Stimulated activated CD8-positive, alpha-beta memory T cell treated with anti-CD3 and anti-CD28 coated beads, Interleukin-15, amount 100 ng/mL, for 48 hours (primary cell): ENCODE data around the gene TSFM.

Experiments
- DNase-seq, 2 donors: peaks; one replicate each; pipeline ENCODE4 v3.0.0-alpha.2; 2020; ENCODE audit warnings: low read depth in 2 of 2

TSFM gene

DNA sequence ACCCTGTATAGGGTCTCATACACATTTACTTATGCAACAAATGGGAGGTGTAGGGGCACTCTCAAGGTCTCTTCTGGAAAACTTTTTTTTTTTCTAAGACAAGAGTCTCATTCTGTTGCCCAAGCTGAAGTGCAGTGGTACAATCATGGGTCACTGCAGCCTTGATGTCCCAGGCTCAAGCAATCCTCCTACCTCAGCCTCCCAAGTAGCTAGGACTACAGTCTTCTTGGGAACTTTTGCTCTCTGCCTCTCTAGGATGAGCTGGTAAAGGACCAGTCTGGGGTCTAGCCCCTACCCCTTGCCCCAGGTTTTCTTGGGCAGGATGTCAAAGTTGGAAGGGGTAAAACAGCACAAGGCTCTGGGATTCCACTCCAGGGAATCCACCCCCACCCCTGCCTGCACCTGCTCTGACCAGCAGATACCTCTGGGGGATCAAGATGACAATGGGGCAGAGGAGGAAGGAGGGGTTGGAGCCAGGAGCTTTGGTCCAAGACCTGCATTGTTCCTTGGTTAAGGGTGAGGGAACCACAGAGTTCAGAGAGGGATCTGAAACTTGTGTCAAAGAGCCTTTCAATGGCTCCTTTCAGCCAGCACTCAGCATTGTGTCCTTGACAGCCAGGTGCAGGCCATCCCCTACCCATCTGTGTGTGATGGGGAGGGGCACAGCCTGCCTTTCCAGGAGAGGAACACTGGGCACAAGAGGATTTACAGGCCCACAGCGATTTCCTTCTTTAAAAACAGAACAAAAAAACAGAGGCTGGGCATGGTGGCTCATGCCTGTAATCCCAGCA is 51.7 kb downstream of the TSFM start:
- no peak for DNase-seq

GRCh38 chr12:57835366-57836288 is 53.0 kb downstream of the TSFM start:
- DNase-seq = no peak

- DNase-seq = no peak
Observed at GRCh38 chr12:57836442-57837375, 54.1 kb downstream of the TSFM start.

GRCh38 chr12:57837864-57838562 is 55.4 kb downstream of the TSFM start:
- DNase-seq = no peak

DNA sequence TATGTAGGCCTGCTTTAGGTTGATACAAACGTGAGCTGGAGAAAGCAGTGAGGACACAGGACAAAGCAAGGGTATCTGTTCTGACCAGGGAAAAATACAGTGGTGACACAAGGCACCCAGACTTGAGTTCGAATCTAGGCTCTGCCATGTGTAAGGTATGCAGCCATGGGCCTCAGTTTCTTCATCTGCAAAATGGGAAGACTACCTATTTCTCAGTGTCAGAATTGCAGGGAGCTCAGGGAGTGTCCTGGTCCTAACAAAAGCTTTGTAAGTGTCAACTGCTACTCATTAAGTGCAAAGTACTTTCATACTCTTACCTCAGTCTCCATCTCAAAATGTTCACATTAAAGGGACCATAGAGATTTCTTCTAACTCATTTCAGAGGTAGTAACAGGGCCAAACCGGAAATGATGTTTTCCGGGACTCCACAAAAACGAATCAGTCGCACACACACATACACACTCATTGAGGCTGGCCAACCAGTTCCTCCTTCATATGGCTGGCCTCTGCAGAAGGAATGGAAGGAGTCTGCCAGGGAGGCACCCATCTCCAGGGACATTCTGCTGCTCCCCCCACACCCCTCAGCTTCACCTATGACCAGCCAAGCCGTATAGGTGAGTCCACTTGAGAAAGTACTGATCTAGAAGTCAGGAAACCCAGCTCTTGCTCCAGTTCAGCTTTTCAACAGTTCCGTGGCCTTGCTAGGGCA is 56.2 kb downstream of the TSFM start:
- no peak for DNase-seq

DNA sequence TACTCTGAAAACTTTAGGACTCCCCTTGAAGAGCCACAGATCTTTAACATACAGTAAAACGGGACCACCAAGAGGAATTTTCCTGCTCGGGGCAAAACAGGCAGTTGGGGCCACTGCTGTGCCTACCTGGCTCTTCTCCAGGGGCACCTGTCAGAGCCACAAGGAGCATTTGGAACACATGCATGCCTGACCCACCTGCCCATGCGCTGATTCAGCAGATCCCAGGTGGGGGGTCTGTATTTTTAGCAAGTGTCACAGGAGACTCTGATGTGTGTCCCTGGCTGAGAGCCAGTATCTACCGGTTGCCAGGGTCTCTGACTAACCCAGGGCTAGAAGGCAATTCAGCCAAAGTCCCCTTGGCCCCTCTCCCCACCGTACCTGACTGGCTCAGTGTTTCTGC is 57.4 kb downstream of the TSFM start:
- DNase-seq = no peak

DNA sequence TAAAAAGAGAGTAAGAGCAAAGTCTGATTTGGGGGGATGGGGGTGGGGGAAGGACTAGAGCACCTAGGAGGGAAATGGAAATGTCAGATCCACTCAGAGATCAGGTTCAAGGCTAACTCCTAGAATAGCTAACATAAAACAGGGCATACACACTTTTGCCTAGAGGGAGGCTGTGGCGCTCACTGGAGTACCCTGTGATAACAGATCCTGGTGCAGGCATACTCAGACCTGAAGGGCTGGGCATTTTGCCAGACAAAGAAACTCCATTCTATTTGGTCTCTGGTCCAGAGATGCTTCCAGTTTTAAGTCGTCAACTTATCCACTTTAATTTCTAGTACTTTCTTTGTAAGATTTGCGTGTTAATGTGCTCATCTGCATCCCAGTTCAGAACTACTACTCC is 58.1 kb downstream of the TSFM start:
- no peak for DNase-seq

DNA sequence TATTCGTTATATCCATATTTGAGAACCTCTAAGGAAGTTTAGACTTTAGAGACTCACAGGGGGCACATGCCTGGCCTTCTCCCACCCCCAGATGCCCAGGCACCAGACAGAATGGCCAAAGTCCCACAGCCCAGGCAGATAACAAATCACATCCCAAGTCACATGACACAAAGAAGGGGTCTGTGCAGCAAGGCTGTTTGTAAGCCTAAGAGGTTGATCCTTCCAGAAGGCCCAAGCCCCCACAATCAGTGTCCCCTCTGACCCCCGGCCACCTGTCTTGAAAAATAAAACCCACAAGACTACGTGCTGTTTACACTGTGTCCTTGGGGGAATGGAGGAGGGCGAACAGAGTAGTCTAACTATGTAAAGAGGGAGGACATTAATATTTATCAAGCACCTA is 58.9 kb downstream of the TSFM start:
- DNase-seq = no peak

- no peak for DNase-seq
Observed at GRCh38 chr12:57842342-57843294, 60.0 kb downstream of the TSFM start.

GRCh38 chr12:57844709-57845477 is 62.3 kb downstream of the TSFM start:
- DNase-seq = no peak

- peak in 1 of 2 donors; percentile 55 for DNase-seq
Observed at GRCh38 chr12:57845478-57846284, 63.1 kb downstream of the TSFM start.

GRCh38 chr12:57846285-57846576 is 63.6 kb downstream of the TSFM start:
- no peak for DNase-seq

GRCh38 chr12:57846577-57847319 is 64.2 kb downstream of the TSFM start, which contains the start of gene CTDSP2:
Gene CTDSP2 (minus strand): TSS chr12:57846729. CDS start chr12:57846435, 294 bp downstream.
- peak; percentile 86 to 89 for DNase-seq
